Small intestine (tissue), 7 donors: ENCODE measurements around the gene MDFI. TPM values are rescaled to one million over a fixed set of nuclear protein-coding genes. Genes with fewer than 3 reads are reported as not detected.

Experiments used
- DNase-seq, 2 donors: peaks; one replicate each; pipeline versions ENCODE4 v3.0.0 to v3.0.0-alpha.2; 2013
- FAIRE-seq: peaks from 2 replicates; lab custom pipeline; 2012; peaks lifted over from hg19 to GRCh38; lab: Jason Lieb, UNC
- H3K27ac ChIP-seq, 3 donors: one replicate each; pipeline ENCODE4 v1.5.1; 2013; ENCODE audit warnings: low read length in 2 of 3, mild to moderate bottlenecking in 2 of 3, control low read depth in 1 of 3, inconsistent platforms in 1 of 3, low read depth in 1 of 3, moderate library complexity in 1 of 3
- H3K27me3 ChIP-seq, 3 donors: one replicate each; pipeline ENCODE4 v1.6.1; 2013; ENCODE audit warnings: low read length in 3 of 3, inconsistent platforms in 1 of 3; ENCODE audit not compliant: control insufficient read depth in 3 of 3, insufficient read depth in 3 of 3
- H3K36me3 ChIP-seq, 3 donors: one replicate each; pipeline ENCODE4 v1.6.1; 2013; ENCODE audit warnings: low read length in 3 of 3, inconsistent platforms in 1 of 3, low read depth in 1 of 3, mild to moderate bottlenecking in 1 of 3, moderate library complexity in 1 of 3; ENCODE audit not compliant: control insufficient read depth in 3 of 3, insufficient read depth in 2 of 3
- H3K4me1 ChIP-seq, 3 donors: one replicate each; pipeline ENCODE4 v1.6.1; 2013; ENCODE audit warnings: low read length in 2 of 3, inconsistent platforms in 1 of 3, low read depth in 1 of 3, mild to moderate bottlenecking in 1 of 3, moderate library complexity in 1 of 3; ENCODE audit not compliant: control insufficient read depth in 3 of 3, insufficient read depth in 2 of 3
- H3K4me3 ChIP-seq, 3 donors: one replicate each; pipeline ENCODE4 v1.5.1; 2013; ENCODE audit warnings: low read length in 3 of 3, control low read depth in 1 of 3, inconsistent platforms in 1 of 3, low read depth in 1 of 3, mild to moderate bottlenecking in 1 of 3, moderate library complexity in 1 of 3
- H3K9me3 ChIP-seq, 2 donors: one replicate each; pipeline ENCODE4 v1.6.1; 2013; ENCODE audit warnings: low read depth in 1 of 2, low read length in 1 of 2; ENCODE audit not compliant: control insufficient read depth in 2 of 2, insufficient read depth in 1 of 2
- WGBS, 3 donors: extraction: QIAGEN DNeasy Blood & Tissue Kit; methylation state at CpG; one replicate each; pipeline ENCODE4 v1.1.7; 2013; 5-methylcytosine and 5-hydroxymethylcytosine counted together
- polyA plus RNA-seq, 4 donors: library from polyadenylated mRNA; stranded (reverse) in 3 of 4; unstranded in 1 of 4; fragments of 200-250 nt in 3 of 4; fragments of 120-200 nt in 1 of 4; gene quantifications; one replicate each; pipeline versions ENCODE4 v1.2.1 to v1.2.3, GENCODE V29; 2013
- donor health status: healthy with polysubstance abuse.
- donor health status: control.
- donor health status: control.
- donor health status: Bipolar disorder and iron deficiency.
- donor health status: healthy.

The MDFI gene
- polyA plus RNA-seq, 4 donors: 0.81 to 22.9 (median 4.0) TPM

GRCh38 chr6:41656002-41656691 is 17.9 kb downstream of the MDFI start:
- peaks cover 0 to 15% (median 0%) of the 10 kb centered on the region in 3 donors for H3K36me3 ChIP-seq
- DNase-seq: no peak
- peak overlapping the region in 2 of 3 donors; percentile 23 to 45 for H3K27ac ChIP-seq
- WGBS, 3 donors: 55 to 62% (median 62%) methylated on average over 13 to 14 of the region's 14 CpGs
- H3K4me1 ChIP-seq: peaks cover 0 to 10% (median 0%) of the 10 kb centered on the region in 3 donors
- no peaks in the 10 kb centered on the region for H3K9me3 ChIP-seq
- no peak overlapping the region for H3K4me3 ChIP-seq
- H3K27me3 ChIP-seq: peaks cover 0 to 32% (median 0%) of the 10 kb centered on the region in 3 donors
- no peak for FAIRE-seq

- whole genome bisulfite sequencing, 3 donors: 73 to 85% (median 77%) methylated on average over 23 of the region's 23 CpGs
- Histone ChIP-seq H3K36me3 (peaks cover 0 to 8% (median 0%) of the 10 kb centered on the region in 3 donors), H3K9me3 (no peaks in the 10 kb centered on the region), H3K4me1 (peaks cover 0 to 10% (median 0%) of the 10 kb centered on the region in 3 donors), H3K4me3 (no peak overlapping the region), H3K27me3 (peaks cover 0 to 35% (median 0%) of the 10 kb centered on the region in 3 donors), H3K27ac (no peak overlapping the region)
- FAIRE-seq (no peak), DNase-seq (no peak)
Measured at GRCh38 chr6:41657131-41658094, 19.1 kb downstream of the MDFI start.

GRCh38 chr6:41658636-41659035 is 20.4 kb downstream of the MDFI start:
- 72 to 89% (median 75%) methylated on average over 10 to 13 of the region's 13 CpGs for WGBS, 3 donors
- Histone ChIP-seq H3K9me3 (no peaks in the 10 kb centered on the region), H3K4me3 (no peak overlapping the region), H3K27me3 (peaks cover 0 to 38% (median 0%) of the 10 kb centered on the region in 3 donors), H3K36me3 (peaks cover 0 to 2% (median 0%) of the 10 kb centered on the region in 3 donors), H3K27ac (no peak overlapping the region), H3K4me1 (peaks cover 0 to 10% (median 0%) of the 10 kb centered on the region in 3 donors)
- no peak for DNase-seq
- FAIRE-seq: no peak

GRCh38 chr6:41659935-41660334 is 21.7 kb downstream of the MDFI start:
- Histone ChIP-seq H3K4me1 (peaks cover 0 to 10% (median 0%) of the 10 kb centered on the region in 3 donors), H3K36me3 (no peaks in the 10 kb centered on the region), H3K9me3 (no peaks in the 10 kb centered on the region), H3K4me3 (no peak overlapping the region), H3K27me3 (peaks cover 0 to 46% (median 0%) of the 10 kb centered on the region in 3 donors), H3K27ac (no peak overlapping the region)
- no peak for DNase-seq
- WGBS, 3 donors: 21 to 49% (median 27%) methylated on average over 7 of the region's 7 CpGs
- FAIRE-seq: no peak

GRCh38 chr6:41663568-41663967 is 25.3 kb downstream of the MDFI start:
- H3K27me3 ChIP-seq: peaks cover 0 to 36% (median 0%) of the 10 kb centered on the region in 3 donors
- no peak for FAIRE-seq
- H3K27ac ChIP-seq: no peak overlapping the region
- 53 to 80% (median 65%) methylated on average over 5 of the region's 5 CpGs for WGBS, 3 donors
- H3K36me3 ChIP-seq: no peaks in the 10 kb centered on the region
- no peak for DNase-seq
- no peak overlapping the region for H3K4me3 ChIP-seq
- H3K9me3 ChIP-seq: no peaks in the 10 kb centered on the region
- no peaks in the 10 kb centered on the region for H3K4me1 ChIP-seq

- H3K4me3 ChIP-seq: no peak overlapping the region
- peaks cover 0 to 29% (median 0%) of the 10 kb centered on the region in 3 donors for H3K27me3 ChIP-seq
- H3K4me1 ChIP-seq: no peaks in the 10 kb centered on the region
- no peak overlapping the region for H3K27ac ChIP-seq
- H3K36me3 ChIP-seq: no peaks in the 10 kb centered on the region
- H3K9me3 ChIP-seq: no peaks in the 10 kb centered on the region
- DNase-seq (no peak), FAIRE-seq (no peak)
- WGBS, 3 donors: 84 to 86% (median 85%) methylated on average over 5 of the region's 5 CpGs
Measured at GRCh38 chr6:41664271-41664670, 26.0 kb downstream of the MDFI start.

- no peaks in the 10 kb centered on the region for H3K9me3 ChIP-seq
- H3K4me1 ChIP-seq: no peaks in the 10 kb centered on the region
- peaks cover 0 to 11% (median 0%) of the 10 kb centered on the region in 3 donors for H3K27me3 ChIP-seq
- DNase-seq: no peak
- no peak overlapping the region for H3K27ac ChIP-seq
- WGBS, 3 donors: 83 to 100% (median 98%) methylated on average over 1 of the region's 1 CpG
- FAIRE-seq: no peak
- no peaks in the 10 kb centered on the region for H3K36me3 ChIP-seq
- H3K4me3 ChIP-seq: no peak overlapping the region
Measured at GRCh38 chr6:41667195-41667594, 28.9 kb downstream of the MDFI start.

GRCh38 chr6:41668968-41669367 is 30.7 kb downstream of the MDFI start:
- H3K4me3 ChIP-seq: no peak overlapping the region
- no peak for FAIRE-seq
- 92 to 97% (median 95%) methylated on average over 2 of the region's 2 CpGs for WGBS, 3 donors
- H3K9me3 ChIP-seq: no peaks in the 10 kb centered on the region
- peaks cover 0 to 5% (median 0%) of the 10 kb centered on the region in 3 donors for H3K27me3 ChIP-seq
- no peak for DNase-seq
- no peaks in the 10 kb centered on the region for H3K36me3 ChIP-seq
- no peak overlapping the region for H3K27ac ChIP-seq
- no peaks in the 10 kb centered on the region for H3K4me1 ChIP-seq
